Epithelial cell of esophagus (primary cell): Measurements from ENCODE around the gene RPL7L1.

Experiments used
- DNase-seq: peaks from one replicate; pipeline ENCODE4 v3.0.0; 2010; ENCODE audit warnings: low read depth
- H3K4me3 ChIP-seq: 2 replicates; pipeline ENCODE4 v1.5.1; 2011; ENCODE audit warnings: mild to moderate bottlenecking, low read length, control low read depth
- TF ChIP-seq, protein P1 (sequence below): IDR thresholded peaks from 2 replicates; pipeline ENCODE4 v1.5.1; 2011; ENCODE audit warnings: low read depth, mild to moderate bottlenecking, low read length, control low read depth, inconsistent platforms; ENCODE audit not compliant: insufficient read depth; ENCODE audit errors: missing control alignments

RPL7L1 gene

DNA sequence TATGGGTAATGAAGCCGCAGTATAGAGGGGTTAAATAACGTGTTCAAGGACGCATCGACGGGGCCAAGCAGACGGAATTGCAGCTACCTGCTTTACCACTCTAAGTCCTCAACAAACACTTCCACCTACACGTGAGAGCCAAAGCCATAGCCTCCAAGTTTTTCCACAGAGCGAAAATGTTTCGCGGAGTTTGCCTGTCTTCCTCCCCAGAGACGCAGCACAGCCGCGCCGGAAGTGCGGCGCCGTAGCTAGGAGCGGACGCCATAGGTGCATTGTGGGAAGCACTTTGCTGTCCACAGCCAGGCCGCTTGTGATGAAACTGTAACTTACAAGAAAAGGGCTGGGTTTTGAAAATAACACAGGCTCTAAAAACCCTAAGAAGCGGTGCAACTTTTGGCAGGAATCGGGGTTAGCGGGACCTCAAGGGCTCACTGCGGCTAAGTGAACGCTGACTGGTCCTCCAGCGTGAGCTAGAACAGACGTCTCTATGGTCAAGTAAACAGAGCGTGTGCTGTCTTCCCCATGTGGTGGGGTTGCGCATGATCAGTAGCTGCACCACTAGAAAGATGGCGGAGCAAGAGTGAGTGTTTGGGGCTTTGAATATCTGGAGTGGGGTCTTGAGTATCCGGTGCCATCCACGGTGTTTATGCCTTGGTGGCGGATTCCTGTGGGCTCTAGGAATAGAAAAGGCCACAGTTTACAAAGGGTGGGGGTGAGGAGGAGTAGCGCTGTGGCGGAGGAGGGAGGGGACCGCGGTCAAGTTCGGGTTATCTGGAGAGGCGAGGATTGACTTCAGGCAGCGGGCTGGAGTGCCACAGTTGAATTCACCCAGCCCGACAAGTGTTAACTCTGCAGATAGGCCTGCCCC lies at the start of gene RPL7L1:
RPL7L1 (plus strand) TSS at position 245 of the 868 bp plus-strand sequence; CDS start at position 540, 295 bp downstream.
- peak within 1 kb of the TSS; percentile 99 for H3K4me3 ChIP-seq
- TF ChIP-seq, protein P1, sequence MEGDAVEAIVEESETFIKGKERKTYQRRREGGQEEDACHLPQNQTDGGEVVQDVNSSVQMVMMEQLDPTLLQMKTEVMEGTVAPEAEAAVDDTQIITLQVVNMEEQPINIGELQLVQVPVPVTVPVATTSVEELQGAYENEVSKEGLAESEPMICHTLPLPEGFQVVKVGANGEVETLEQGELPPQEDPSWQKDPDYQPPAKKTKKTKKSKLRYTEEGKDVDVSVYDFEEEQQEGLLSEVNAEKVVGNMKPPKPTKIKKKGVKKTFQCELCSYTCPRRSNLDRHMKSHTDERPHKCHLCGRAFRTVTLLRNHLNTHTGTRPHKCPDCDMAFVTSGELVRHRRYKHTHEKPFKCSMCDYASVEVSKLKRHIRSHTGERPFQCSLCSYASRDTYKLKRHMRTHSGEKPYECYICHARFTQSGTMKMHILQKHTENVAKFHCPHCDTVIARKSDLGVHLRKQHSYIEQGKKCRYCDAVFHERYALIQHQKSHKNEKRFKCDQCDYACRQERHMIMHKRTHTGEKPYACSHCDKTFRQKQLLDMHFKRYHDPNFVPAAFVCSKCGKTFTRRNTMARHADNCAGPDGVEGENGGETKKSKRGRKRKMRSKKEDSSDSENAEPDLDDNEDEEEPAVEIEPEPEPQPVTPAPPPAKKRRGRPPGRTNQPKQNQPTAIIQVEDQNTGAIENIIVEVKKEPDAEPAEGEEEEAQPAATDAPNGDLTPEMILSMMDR, result no peak
- DNase-seq, result peak; percentile 86

- no peak overlapping the region for H3K4me3 ChIP-seq
- DNase-seq, result no peak
- TF ChIP-seq, protein P1, result no peak
Measured at GRCh38 chr6:42831237-42831636, 48.2 kb upstream of the RPL7L1 start.

DNA sequence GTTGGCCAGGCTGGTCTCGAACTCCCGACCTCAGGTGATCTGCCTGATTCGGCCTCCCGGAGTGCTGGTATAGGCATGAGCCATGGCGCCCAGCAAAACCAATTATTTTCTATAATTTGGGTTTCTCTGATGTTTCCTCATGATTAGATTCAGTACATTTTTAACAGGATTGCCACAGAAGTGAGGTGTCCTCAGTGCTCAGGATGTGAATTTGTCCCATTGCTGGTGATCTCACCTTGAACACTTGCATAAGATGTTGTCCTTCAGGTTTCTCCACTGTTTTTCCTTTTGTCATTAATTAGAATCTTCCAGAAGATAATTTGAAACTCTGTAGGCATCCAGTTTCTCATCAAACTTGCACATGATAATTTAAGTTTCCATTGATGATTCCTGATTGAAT lies 45.4 kb upstream of the RPL7L1 start:
- DNase-seq, result peak; percentile 63
- no peak overlapping the region for H3K4me3 ChIP-seq
- TF ChIP-seq, protein P1, result no peak

- TF ChIP-seq, protein P1, result no peak
- no peak for DNase-seq
- H3K4me3 ChIP-seq, result no peak overlapping the region
Measured at GRCh38 chr6:42841844-42842584, 37.4 kb upstream of the RPL7L1 start.

DNA sequence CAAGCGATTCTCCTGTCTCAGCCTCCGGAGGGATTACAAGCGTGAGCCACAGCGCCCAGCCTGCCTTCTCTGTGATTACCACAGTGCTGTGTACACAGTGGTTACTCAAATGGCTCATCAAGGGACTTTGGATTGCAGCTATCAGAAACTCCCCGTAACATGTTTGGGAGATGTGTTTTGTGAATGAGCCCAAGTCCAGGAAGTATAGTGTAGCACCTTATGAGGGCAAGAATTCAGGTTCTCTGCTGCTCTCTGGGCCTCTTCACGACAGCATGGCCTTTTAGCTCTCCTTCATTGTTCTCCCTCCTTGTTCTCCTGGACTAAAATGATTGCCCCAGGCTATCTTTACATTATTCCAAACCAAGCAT lies 34.1 kb upstream of the RPL7L1 start:
- no peak overlapping the region for H3K4me3 ChIP-seq
- TF ChIP-seq, protein P1, result no peak
- no peak for DNase-seq

DNA sequence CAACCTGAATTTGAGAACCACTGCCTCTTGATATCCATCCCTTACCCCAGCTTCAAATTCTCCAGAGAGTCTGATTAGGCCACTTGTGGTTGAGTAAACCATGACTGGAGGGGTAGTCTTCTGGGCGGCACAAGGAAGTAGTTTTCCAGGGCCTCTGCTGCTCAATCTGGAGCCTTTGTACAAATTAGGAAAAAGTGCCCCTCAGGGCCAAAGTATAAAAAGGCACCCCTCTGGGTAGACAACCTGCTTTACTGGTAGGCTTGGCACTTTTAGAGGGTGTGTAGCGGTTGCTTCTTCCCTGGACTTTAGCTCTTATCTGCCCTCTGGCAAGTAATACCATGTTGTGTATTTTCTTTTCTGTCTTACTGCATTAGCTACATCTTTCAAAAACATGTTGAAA lies 32.9 kb upstream of the RPL7L1 start:
- DNase-seq, result no peak
- H3K4me3 ChIP-seq, result no peak overlapping the region
- TF ChIP-seq, protein P1, result no peak
